Lung (tissue), 12 donors: ENCODE measurements around the gene CEP290. TPM values are rescaled to one million over a fixed set of nuclear protein-coding genes. Genes with fewer than 3 reads are reported as not detected.

Source experiments
- ATAC-seq: fragments of 200-7000 bp; cut with Tn5 transposase; one replicate; pipeline ENCODE4 v1.9.1; 2020; ENCODE audit warnings: moderate number of reproducible peaks; ENCODE audit not compliant: insufficient read depth, low FRiP score
- DNase-seq, 3 donors: peaks; one replicate each; pipeline ENCODE4 v3.0.0-alpha.2; 2013 to 2017
- H3K27ac ChIP-seq, 2 donors: one replicate each; pipeline ENCODE4 v1.5.1; 2013; ENCODE audit warnings: mild to moderate bottlenecking in 2 of 2, moderate library complexity in 2 of 2, control low read depth in 1 of 2, inconsistent platforms in 1 of 2, low read depth in 1 of 2, low read length in 1 of 2
- H3K27me3 ChIP-seq, 3 donors: one replicate each; pipeline ENCODE4 v1.5.1; 2013; ENCODE audit warnings: low read length in 2 of 3; ENCODE audit not compliant: control insufficient read depth in 3 of 3, insufficient read depth in 3 of 3
- H3K36me3 ChIP-seq, 4 donors: one replicate each; pipeline ENCODE4 v1.5.1; 2013; ENCODE audit warnings: low read length in 4 of 4, mild to moderate bottlenecking in 1 of 4, moderate library complexity in 1 of 4; ENCODE audit not compliant: control insufficient read depth in 4 of 4, insufficient read depth in 4 of 4
- H3K4me1 ChIP-seq, 5 donors: one replicate each; pipeline ENCODE4 v1.5.1; 2013; ENCODE audit warnings: low read length in 5 of 5, mild to moderate bottlenecking in 2 of 5, moderate library complexity in 1 of 5; ENCODE audit not compliant: control insufficient read depth in 5 of 5, insufficient read depth in 5 of 5
- H3K4me3 ChIP-seq: one replicate; pipeline ENCODE4 v1.5.1; 2013; ENCODE audit warnings: mild to moderate bottlenecking, control low read depth, moderate library complexity
- H3K9ac ChIP-seq, 2 donors: one replicate each; pipeline ENCODE4 v1.5.1; 2013; ENCODE audit warnings: low read length in 2 of 2, control low read depth in 1 of 2; ENCODE audit not compliant: insufficient read depth in 1 of 2
- H3K9me3 ChIP-seq, 4 donors: one replicate each; pipeline ENCODE4 v1.5.1; 2013; ENCODE audit warnings: low read length in 3 of 4, mild to moderate bottlenecking in 1 of 4, moderate library complexity in 1 of 4; ENCODE audit not compliant: control insufficient read depth in 4 of 4, insufficient read depth in 3 of 4
- CTCF ChIP-seq: IDR thresholded peaks from 2 replicates; pipeline ENCODE4 v1.5.1; 2012; ENCODE audit warnings: mild to moderate bottlenecking; ENCODE audit errors: control extremely low read depth, extremely low read depth
- WGBS, 2 donors: extraction: QIAGEN DNeasy Blood & Tissue Kit; methylation state at CpG; one replicate each; pipeline ENCODE4 v1.1.7; 2013; 5-methylcytosine and 5-hydroxymethylcytosine counted together
- polyA plus RNA-seq, 2 donors: library from polyadenylated mRNA; stranded (reverse); fragments of 200-250 nt; gene quantifications; one replicate each; pipeline ENCODE4 v1.2.1, GENCODE V29; 2013
- total RNA-seq, 2 donors: library from RNA; depleted of rRNA in 1 of 2; stranded (reverse); fragments of >200 nt in 1 of 2; gene quantifications; one replicate each; pipeline ENCODE4 v1.2.1, GENCODE V29; 2014 to 2021
- donor health status: control.
- donor health status: control.
- donor health status: Bipolar disorder and iron deficiency.
- donor health status: healthy.
- donor health status: DM: yes; HTN: yes; CAD: no.

The CEP290 gene
- total and polyA plus RNA-seq, 4 donors = 4.2 to 45.0 (median 10.0) TPM

- Histone ChIP-seq H3K27me3 (no peaks in the 10 kb centered on the region), H3K36me3 (peaks cover 3 to 30% (median 18%) of the 10 kb centered on the region in 4 donors), H3K4me3 (no peak overlapping the region), H3K9me3 (no peaks in the 10 kb centered on the region), H3K4me1 (no peaks in the 10 kb centered on the region), H3K9ac (no peak overlapping the region), H3K27ac (no peak overlapping the region)
- no peak for TF ChIP-seq CTCF
- no peak for ATAC-seq
- DNase-seq = no peak
These were observed 31.0 kb upstream of the CEP290 start for GRCh38 chr12:88172844-88173407.

- peaks cover 3 to 25% (median 17%) of the 10 kb centered on the region in 4 donors for H3K36me3 ChIP-seq
- no peak for DNase-seq
- H3K9ac ChIP-seq = no peak overlapping the region
- no peak for ATAC-seq
- no peaks in the 10 kb centered on the region for H3K27me3 ChIP-seq
- TF ChIP-seq CTCF = no peak
- WGBS, 2 donors = 96 to 97% methylated on average over 2 of the region's 2 CpGs
- H3K9me3 ChIP-seq = no peaks in the 10 kb centered on the region
- H3K4me1 ChIP-seq = no peaks in the 10 kb centered on the region
- H3K27ac ChIP-seq = no peak overlapping the region
- no peak overlapping the region for H3K4me3 ChIP-seq
These were observed 25.5 kb upstream of the CEP290 start for GRCh38 chr12:88167384-88167783.

GRCh38 chr12:88166179-88166578 lies 24.3 kb upstream of the CEP290 start:
- no peaks in the 10 kb centered on the region for H3K9me3 ChIP-seq
- peaks cover 3 to 23% (median 14%) of the 10 kb centered on the region in 4 donors for H3K36me3 ChIP-seq
- TF ChIP-seq CTCF = no peak
- H3K27me3 ChIP-seq = no peaks in the 10 kb centered on the region
- no peak overlapping the region for H3K4me3 ChIP-seq
- no peak for DNase-seq
- no peaks in the 10 kb centered on the region for H3K4me1 ChIP-seq
- WGBS, 2 donors = 87 to 88% methylated on average over 1 of the region's 1 CpG
- no peak overlapping the region for H3K9ac ChIP-seq
- no peak for ATAC-seq
- no peak overlapping the region for H3K27ac ChIP-seq

DNA sequence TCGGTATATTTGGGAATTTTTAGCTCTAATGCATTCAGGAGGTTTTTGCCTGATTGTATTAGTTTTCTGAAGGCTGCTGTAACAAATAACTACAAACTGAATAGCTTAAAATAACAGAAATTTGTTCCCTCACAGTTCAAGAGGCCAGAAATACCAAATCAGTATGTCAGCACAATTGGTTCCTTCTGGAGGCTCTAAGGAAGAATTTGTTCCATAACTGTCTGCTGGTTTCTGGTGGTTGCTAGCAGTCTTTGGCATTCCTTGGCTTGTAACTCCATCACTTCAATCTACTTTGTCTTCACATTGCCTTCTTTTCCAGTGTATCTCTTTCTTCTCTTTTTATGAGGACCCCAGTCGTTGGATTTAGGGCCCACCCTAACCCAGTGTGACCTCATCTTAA lies 21.5 kb upstream of the CEP290 start:
- no peaks in the 10 kb centered on the region for H3K4me1 ChIP-seq
- no peak for ATAC-seq
- no peaks in the 10 kb centered on the region for H3K27me3 ChIP-seq
- H3K27ac ChIP-seq = no peak overlapping the region
- H3K4me3 ChIP-seq = no peak overlapping the region
- DNase-seq = no peak
- TF ChIP-seq CTCF = no peak
- no peak overlapping the region for H3K9ac ChIP-seq
- peaks cover 3 to 17% (median 12%) of the 10 kb centered on the region in 4 donors for H3K36me3 ChIP-seq
- no peaks in the 10 kb centered on the region for H3K9me3 ChIP-seq
- WGBS, 2 donors = 92 to 98% methylated on average over 2 of the region's 2 CpGs
